Fibroblast of gingiva (primary cell): Measurements from ENCODE around the gene BCO2.

ENCODE experiments used
- DNase-seq: peaks from one replicate; pipeline ENCODE4 v3.0.0-alpha.2; 2011; ENCODE audit warnings: low read depth

Gene BCO2

GRCh38 chr11:112216561-112217105 is 41.3 kb downstream of the BCO2 start:
- peak; percentile 86 for DNase-seq

GRCh38 chr11:112219476-112220232 is 44.3 kb downstream of the BCO2 start:
- DNase-seq = peak; percentile 64

DNA sequence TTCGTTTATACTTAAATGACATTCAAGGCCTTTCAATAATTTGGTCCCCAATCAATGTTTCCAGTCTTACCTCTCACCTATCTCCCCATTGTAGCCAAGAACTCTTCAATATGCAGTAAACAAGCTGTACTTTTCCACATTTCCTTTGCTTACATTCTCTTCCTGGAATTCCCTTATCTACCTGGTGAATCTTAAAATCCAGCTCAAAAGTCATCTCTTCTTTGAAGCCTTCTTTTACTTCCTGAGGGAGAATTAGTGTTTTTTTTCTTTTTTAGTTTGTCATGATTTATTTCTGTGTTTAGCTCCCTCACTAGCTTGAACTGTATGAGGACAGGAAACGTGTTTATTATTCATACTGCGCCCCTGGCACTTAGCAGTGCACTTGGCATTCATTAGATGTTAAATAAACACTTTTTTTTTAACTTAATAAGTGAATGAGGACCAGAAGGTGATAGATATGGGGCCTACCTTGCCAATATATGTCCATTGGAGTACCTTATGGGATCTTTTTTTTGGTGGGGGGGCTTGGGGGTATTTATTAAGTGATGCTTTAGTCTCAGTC is 46.0 kb downstream of the BCO2 start:
- no peak for DNase-seq

DNA sequence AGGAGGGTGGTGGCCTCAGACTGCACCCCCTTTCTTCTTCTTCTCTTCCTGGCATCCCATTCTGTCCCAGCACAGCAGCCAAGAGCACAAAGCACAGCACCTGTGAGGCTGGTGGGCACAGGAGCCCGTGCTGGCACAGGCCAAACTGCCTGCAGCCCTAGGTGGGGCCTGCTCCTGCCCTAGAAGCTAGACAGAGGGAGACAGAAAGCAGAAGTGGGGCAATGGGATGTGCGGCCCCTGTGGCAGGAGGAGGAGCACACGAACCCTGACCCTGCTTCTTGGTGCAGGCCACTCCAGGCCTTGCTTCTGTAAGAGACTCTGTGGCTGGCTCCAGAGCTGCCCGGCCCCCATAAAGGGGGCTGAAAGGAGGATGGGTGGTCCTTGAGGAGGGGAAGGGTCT is 47.0 kb downstream of the BCO2 start:
- no peak for DNase-seq

DNA sequence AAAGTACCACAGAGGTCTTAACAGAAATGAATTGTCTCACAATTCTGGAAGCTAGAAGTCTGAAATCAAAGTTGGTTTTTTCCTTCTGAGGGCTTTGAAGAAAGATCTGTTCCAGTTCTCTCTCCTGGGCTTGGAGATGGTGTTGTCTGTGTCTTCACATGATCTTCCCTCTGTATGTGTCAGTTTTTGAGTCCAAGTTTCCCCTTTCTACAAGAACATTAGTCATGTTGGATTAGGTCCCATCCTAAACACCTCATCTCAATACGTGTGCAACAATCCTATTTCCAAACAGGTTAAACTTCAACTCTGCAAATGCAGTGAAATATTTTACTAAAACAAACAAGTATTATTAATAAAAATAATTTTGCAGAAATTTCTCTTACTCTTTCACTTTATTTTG is 47.8 kb downstream of the BCO2 start:
- DNase-seq = no peak

DNA sequence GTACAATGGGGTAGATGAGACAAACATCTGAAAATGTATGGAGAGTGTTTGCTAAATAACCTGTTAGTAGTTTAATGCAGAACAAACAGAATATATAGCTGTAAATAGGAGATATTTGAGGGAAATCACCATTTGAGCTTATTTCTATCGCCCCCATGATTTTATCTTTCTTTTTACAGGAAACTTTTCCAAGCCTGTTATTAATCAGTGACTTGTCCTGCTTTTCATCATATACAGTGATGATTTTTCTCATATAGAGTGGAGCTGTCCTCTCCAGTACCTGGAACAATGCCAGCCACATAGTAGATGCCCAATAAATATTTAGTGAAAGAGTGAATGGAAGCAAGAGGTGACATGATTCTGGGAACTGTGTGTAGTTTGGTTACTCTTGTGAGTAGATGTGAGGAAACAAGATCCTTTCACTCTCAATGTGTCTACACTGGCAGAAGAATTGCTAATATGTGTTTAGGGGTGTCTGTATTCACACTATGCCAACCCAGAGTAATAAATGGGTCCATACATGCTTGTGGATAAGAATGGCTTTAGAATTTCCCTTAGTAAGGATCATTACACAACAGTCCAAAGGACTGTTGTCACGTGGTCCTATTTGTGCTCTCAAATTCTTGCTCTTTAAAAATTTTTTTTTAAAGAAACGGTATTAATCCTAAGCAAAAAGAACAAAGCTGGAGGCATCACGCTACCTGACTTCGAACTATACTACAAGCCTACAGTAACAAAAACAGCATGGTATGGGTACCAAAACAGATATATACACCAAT is 48.6 kb downstream of the BCO2 start:
- no peak for DNase-seq

- no peak for DNase-seq
Measured at GRCh38 chr11:112225753-112226061, 50.4 kb downstream of the BCO2 start.

- DNase-seq = peak; percentile 87
Measured at GRCh38 chr11:112226062-112226830, 50.9 kb downstream of the BCO2 start, which contains the start of gene PTS. Gene PTS, plus strand, starts transcription at chr11:112226428. Its CDS starts 16 bp downstream, at chr11:112226444.

GRCh38 chr11:112226831-112227401 is 51.6 kb downstream of the BCO2 start:
- peak; percentile 49 for DNase-seq

GRCh38 chr11:112227471-112227870 is 52.2 kb downstream of the BCO2 start:
- DNase-seq = peak; percentile 36

DNA sequence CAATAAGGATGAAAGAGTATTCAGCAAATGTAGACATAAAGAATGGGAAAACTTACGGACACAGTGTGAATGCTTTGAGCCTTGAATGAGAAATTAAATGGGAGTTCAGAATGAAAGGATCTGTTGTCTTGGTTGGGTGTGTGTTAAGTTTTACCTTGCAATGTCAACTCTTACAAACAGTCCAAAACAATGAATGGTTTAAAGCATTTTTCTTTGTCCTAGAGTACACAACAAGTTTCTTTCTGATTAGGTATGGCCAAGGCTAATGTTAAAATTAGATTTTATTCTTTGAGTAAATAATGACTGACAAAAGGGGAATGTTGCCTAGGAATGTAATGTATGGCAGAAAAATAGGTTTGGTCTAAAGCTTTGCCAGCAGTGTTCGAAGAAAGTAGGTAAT is 53.4 kb downstream of the BCO2 start:
- DNase-seq = no peak

DNA sequence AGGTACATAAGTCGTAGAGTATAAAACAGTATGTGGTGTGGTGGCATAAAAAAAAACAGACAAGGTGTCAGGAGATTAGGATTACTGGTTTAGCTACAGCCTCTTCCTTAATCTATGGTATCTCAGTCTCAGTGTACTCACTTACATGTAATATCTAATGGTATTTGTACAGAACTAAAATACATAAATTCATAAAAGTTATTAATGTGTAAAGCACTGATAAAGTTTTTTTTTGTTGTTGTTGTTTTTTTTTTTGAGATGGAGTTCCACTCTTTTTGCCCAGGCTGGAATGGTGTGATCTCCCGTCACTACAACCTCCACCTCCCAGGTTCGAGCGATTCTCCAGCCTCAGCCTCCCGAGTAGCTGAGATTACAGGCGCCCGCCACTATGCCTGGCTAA is 53.8 kb downstream of the BCO2 start:
- DNase-seq = no peak

- peak; percentile 95 for DNase-seq
Measured at GRCh38 chr11:112229746-112230433, 54.6 kb downstream of the BCO2 start.

- no peak for DNase-seq
Measured at GRCh38 chr11:112231952-112232351, 56.6 kb downstream of the BCO2 start.

- DNase-seq = no peak
Measured at GRCh38 chr11:112235750-112236390, 60.6 kb downstream of the BCO2 start.

DNA sequence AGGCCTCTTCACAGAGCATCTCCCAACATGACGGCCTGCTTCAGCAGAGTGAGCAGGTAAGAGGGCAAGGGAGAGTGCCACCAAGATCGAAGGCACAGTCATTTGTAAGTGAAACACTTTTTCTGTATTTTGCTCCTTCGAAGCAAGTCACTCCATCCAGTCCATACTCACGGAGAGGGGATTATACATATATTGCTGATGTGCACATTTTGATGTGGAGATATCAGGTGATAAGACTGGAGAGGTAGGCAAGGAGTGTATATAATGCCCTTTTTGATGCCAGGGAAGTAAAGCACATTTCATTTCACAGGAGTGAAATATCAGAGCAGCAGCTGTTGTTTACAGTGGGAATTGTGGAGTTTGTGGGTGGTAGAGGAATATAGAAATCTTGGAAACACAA is 62.1 kb downstream of the BCO2 start:
- DNase-seq = no peak

DNA sequence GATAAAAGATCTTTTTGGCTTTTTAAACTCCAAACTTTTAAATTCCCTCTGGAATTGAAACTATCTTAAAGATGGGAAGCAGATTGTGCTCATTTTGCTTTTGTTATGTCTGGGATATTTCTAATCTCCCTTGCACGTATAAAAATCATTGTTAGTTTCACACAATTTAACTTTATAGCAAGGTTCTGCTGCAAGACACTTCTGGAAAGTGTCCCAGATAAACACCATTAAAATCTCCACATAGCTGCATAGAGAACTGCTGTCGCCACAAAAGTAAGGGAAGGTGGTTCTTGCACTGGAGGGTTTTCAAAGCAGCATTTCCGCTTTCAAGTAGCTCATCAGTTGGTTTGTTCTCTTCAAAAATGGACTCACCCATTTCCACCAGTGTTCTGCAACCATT is 62.7 kb downstream of the BCO2 start:
- no peak for DNase-seq

DNA sequence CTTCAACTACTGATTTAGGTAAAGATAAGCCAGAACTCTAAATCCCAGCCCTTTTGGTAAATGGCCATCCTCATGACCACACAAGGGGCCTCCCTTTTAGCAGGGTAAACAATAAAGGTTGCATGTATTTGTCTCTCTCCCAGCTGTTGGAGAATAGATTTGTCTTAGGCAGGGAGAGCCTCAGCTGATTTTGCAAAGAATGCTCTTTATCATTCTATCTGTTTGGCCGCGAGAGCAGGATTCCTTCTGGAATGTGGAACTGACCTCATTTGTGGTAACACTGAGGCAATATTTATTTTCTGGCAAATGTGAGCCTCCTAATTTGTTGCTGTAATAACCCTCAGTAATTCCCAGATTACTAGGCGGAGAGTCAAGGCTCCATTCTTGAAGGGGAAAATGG is 66.2 kb downstream of the BCO2 start:
- peak; percentile 88 for DNase-seq

GRCh38 chr11:112247201-112247600 is 71.9 kb downstream of the BCO2 start:
- DNase-seq = peak; percentile 53

DNA sequence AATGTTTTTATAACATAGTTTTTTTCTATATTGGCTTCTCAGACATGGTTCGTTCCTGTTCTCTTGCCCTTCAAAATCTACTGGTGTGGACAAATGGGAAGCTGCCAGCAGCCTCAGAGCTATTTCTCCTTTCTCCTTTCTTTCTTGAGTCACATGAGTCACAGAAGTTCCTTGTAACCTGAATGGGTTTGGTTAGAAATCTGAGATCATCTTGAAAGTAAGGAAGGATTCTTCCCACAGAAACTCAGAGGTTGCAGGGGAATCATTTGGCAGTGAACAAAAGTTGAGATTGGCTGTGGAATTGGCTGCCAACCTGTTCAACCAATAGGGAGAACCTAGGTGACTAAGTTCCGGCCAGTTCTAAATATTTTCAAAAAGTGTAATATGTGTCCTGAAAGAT is 72.9 kb downstream of the BCO2 start:
- DNase-seq = peak; percentile 34
